Stimulated activated naive B cell treated with anti-CD40 and anti-IgM and Interleukin-4, amounts not matched to agents 10 μg/mL and 1 μg/mL and 100 μg/mL, for 72 hours (primary cell): ENCODE results near the gene NKAPL.

Experiments
- ATAC-seq, 2 donors: fragments of 150-1000 bp; cut with Tn5 transposase; replicated peaks; 2 replicates each; pipeline ENCODE4 v1.10.0; 2021; ENCODE audit warnings: moderate library complexity in 1 of 2
- DNase-seq: peaks from one replicate; pipeline ENCODE4 v3.0.0; 2021
- H3K27ac Mint-ChIP-seq: one replicate; pipeline ENCODE4 v1.8.0; 2022; ENCODE audit warnings: mild to moderate bottlenecking, mixed read lengths
- H3K27me3 Mint-ChIP-seq, 2 donors: one replicate each; pipeline ENCODE4 v1.8.0; 2022; ENCODE audit warnings: mixed read lengths in 2 of 2
- H3K36me3 Mint-ChIP-seq, 2 donors: one replicate each; pipeline ENCODE4 v1.8.0; 2022; ENCODE audit warnings: mixed read lengths in 2 of 2, mild to moderate bottlenecking in 1 of 2
- H3K4me1 Mint-ChIP-seq, 2 donors: one replicate each; pipeline ENCODE4 v1.8.0; 2022; ENCODE audit warnings: mixed read lengths in 2 of 2, mild to moderate bottlenecking in 1 of 2
- H3K4me3 Mint-ChIP-seq, 2 donors: one replicate each; pipeline ENCODE4 v1.8.0; 2022; ENCODE audit warnings: mild to moderate bottlenecking in 2 of 2, mixed read lengths in 2 of 2, moderate library complexity in 1 of 2
- H3K9me3 Mint-ChIP-seq, 2 donors: one replicate each; pipeline ENCODE4 v1.8.0; 2022; ENCODE audit warnings: mixed read lengths in 2 of 2, mild to moderate bottlenecking in 1 of 2

NKAPL gene

GRCh38 chr6:28258877-28259777, at the start of gene NKAPL:
Gene NKAPL (plus strand): TSS chr6:28259297. CDS start chr6:28259372, 75 bp downstream.
- peaks cover 3 to 12% of the 10 kb centered on the region in 2 donors for H3K9me3 Mint-ChIP-seq
- H3K27ac Mint-ChIP-seq: peak within 1 kb of the TSS; percentile 91
- peak within 1 kb of the TSS; percentile 72 to 83 for H3K4me3 Mint-ChIP-seq
- peak; percentile 62 for DNase-seq
- peaks cover 3 to 12% of the 10 kb centered on the region in 2 donors for H3K4me1 Mint-ChIP-seq
- peaks cover 6 to 13% of the 10 kb centered on the region in 2 donors for H3K36me3 Mint-ChIP-seq
- peaks cover 0 to 12% of the 10 kb centered on the region in 2 donors for H3K27me3 Mint-ChIP-seq
- ATAC-seq: peak; percentile 76 to 83

- peaks cover 65 to 90% of the 10 kb centered on the region in 2 donors for H3K27me3 Mint-ChIP-seq
- peaks cover 0 to 3% of the 10 kb centered on the region in 2 donors for H3K36me3 Mint-ChIP-seq
- H3K9me3 Mint-ChIP-seq: peaks cover 3 to 9% of the 10 kb centered on the region in 2 donors
- H3K4me3 Mint-ChIP-seq: no peak overlapping the region
- H3K4me1 Mint-ChIP-seq: peaks cover 24 to 35% of the 10 kb centered on the region in 2 donors
- H3K27ac Mint-ChIP-seq: no peak overlapping the region
- DNase-seq (no peak), ATAC-seq (no peak)
These were observed 49.2 kb upstream of the NKAPL start for GRCh38 chr6:28209753-28210535.

GRCh38 chr6:28211840-28212509, 47.1 kb upstream of the NKAPL start:
- H3K9me3 Mint-ChIP-seq: peaks cover 0 to 5% of the 10 kb centered on the region in 2 donors
- peak in 1 of 2 donors; percentile 4 for ATAC-seq
- no peak for DNase-seq
- peaks cover 0 to 3% of the 10 kb centered on the region in 2 donors for H3K36me3 Mint-ChIP-seq
- H3K4me1 Mint-ChIP-seq: peaks cover 25 to 35% of the 10 kb centered on the region in 2 donors
- H3K4me3 Mint-ChIP-seq: peak overlapping the region; percentile 79 to 82
- H3K27me3 Mint-ChIP-seq: peaks cover 66 to 84% of the 10 kb centered on the region in 2 donors
- peak overlapping the region; percentile 37 for H3K27ac Mint-ChIP-seq

GRCh38 chr6:28212510-28213212, 46.4 kb upstream of the NKAPL start:
- Mint-ChIP-seq H3K36me3 (no peaks in the 10 kb centered on the region), H3K27ac (peak overlapping the region; percentile 90), H3K27me3 (peaks cover 63 to 78% of the 10 kb centered on the region in 2 donors), H3K4me3 (peak overlapping the region; percentile 79 to 82), H3K4me1 (peaks cover 23 to 29% of the 10 kb centered on the region in 2 donors), H3K9me3 (peaks cover 0 to 5% of the 10 kb centered on the region in 2 donors)
- DNase-seq (peak; percentile 43), ATAC-seq (peak; percentile 66 to 79)

GRCh38 chr6:28213213-28213523, 45.9 kb upstream of the NKAPL start:
- H3K27me3 Mint-ChIP-seq: peaks cover 64 to 78% of the 10 kb centered on the region in 2 donors
- H3K27ac Mint-ChIP-seq: no peak overlapping the region
- peaks cover 0 to 5% of the 10 kb centered on the region in 2 donors for H3K9me3 Mint-ChIP-seq
- H3K4me3 Mint-ChIP-seq: peak overlapping the region; percentile 79 to 82
- DNase-seq: no peak
- H3K4me1 Mint-ChIP-seq: peaks cover 21 to 29% of the 10 kb centered on the region in 2 donors
- H3K36me3 Mint-ChIP-seq: peaks cover 0 to under 1% of the 10 kb centered on the region in 2 donors
- ATAC-seq: no peak

- DNase-seq: no peak
- Mint-ChIP-seq H3K4me3 (no peak overlapping the region), H3K27me3 (peaks cover 55 to 60% of the 10 kb centered on the region in 2 donors)
These were observed 43.7 kb upstream of the NKAPL start for GRCh38 chr6:28215425-28215824.

GRCh38 chr6:28217890-28218289, 41.2 kb upstream of the NKAPL start:
- DNase-seq: no peak
- Mint-ChIP-seq H3K4me3 (peak overlapping the region; percentile 88 to 90), H3K4me1 (peaks cover 17% of the 10 kb centered on the region in 2 donors), H3K36me3 (peaks cover 0 to 4% of the 10 kb centered on the region in 2 donors), H3K27me3 (peaks cover 47 to 49% of the 10 kb centered on the region in 2 donors), H3K9me3 (no peaks in the 10 kb centered on the region), H3K27ac (peak overlapping the region; percentile 31)
- no peak for ATAC-seq

More at GRCh38 chr6:28215425-28215824, 43.7 kb upstream of the NKAPL start:
- no peak for ATAC-seq
- Mint-ChIP-seq H3K4me1 (peaks cover 20 to 29% of the 10 kb centered on the region in 2 donors), H3K27ac (no peak overlapping the region), H3K36me3 (peaks cover 0 to 4% of the 10 kb centered on the region in 2 donors), H3K9me3 (peaks cover 0 to 1% of the 10 kb centered on the region in 2 donors)

DNA sequence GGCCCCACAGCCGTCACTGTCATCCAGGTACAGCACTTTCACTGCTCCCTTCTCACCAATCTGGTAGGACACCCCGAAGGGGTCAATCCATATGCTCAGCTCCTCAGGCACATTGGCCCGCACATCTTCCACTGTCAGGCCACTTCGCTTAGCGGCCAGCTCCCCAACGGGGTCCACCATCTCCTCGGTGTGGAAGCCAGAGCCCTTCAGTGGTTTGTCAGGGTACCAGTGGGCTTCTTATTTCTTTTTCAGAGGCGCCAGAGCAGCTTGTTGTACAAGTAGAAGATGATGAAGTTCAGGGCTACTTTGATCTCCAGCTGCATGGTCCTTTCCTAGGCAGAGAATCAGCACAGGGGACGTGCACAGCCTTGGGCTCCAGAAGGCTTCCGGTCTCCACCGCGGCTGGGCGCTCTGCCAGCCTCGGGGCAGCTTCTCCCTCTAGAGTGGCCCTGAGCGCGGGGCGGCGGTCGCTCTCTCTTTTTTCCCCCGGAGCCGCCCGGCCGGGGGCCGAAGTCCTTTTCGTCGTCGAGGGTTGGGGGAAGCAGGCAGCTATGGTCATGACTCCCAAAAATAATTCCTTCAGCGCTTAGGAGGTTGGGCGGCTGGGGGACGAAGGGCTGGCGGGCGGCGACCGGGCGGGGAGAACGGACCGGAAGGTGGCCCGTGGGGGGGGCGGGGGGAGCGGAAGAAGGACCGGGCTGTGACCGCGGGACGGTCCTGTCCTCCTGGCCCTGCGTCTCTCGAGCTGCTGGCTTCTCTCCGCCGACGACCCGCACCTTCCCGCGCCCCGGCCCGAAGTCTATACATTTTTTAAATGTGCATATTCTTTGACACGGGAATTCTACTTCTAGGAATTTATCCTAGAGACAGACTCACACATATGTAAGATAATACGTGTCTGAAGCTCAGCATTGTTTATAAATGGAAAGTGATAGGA, 40.5 kb upstream of the NKAPL start:
- peaks cover 43 to 49% of the 10 kb centered on the region in 2 donors for H3K27me3 Mint-ChIP-seq
- DNase-seq: peak; percentile 29

DNA sequence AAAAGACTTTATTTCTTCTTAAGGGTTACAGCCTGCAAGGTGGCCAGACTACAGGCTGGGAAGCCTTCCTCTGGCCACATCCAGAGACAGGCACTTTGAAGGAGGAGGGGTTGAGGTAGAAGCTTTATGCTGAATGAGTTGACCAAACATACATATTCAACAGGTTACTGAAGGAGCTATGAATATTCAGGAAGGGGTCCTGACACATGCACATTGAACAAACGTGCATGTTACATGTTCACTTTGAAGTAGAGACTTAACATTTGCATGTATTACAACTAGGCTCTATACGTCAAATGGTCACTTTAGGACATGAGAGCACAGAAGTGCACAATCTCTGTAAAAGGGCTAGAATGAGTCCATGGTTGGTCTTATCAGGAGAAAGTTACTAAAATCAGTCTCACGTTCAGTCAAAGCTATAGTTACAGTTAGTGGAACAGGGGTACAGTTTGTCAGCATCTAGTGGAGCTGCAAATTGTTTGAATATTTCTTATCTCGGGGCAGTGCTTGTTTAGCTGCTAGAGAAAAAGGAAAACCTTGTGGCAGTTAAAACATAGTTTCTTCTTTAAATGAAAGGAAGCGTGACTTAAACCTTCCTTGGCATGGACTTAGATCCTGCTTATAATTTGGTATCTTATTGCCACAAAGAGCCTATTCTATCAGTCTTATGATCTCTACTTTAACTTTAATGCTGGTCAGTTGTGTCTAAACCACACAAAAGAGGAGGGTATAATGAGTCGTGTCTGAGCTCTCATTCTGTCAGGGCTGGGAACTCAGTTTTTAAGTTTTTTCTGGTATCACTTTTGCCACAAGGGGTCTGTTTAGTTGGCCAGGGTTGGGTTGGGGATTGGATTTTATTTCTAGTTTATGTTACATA, 38.6 kb upstream of the NKAPL start:
- Mint-ChIP-seq H3K36me3 (peaks cover 2 to 4% of the 10 kb centered on the region in 2 donors), H3K9me3 (no peaks in the 10 kb centered on the region), H3K4me3 (no peak overlapping the region), H3K27ac (no peak overlapping the region), H3K4me1 (peaks cover 17 to 25% of the 10 kb centered on the region in 2 donors), H3K27me3 (peaks cover 33 to 34% of the 10 kb centered on the region in 2 donors)
- no peak for DNase-seq
- ATAC-seq: no peak

More for the DNA sequence above, 40.5 kb upstream of the NKAPL start:
- H3K4me1 Mint-ChIP-seq: peaks cover 16% of the 10 kb centered on the region in 2 donors
- H3K9me3 Mint-ChIP-seq: no peaks in the 10 kb centered on the region
- peak overlapping the region; percentile 77 for H3K27ac Mint-ChIP-seq
- H3K36me3 Mint-ChIP-seq: peaks cover 2 to 4% of the 10 kb centered on the region in 2 donors
- peak; percentile 85 to 86 for ATAC-seq
- H3K4me3 Mint-ChIP-seq: peak overlapping the region; percentile 88 to 90

GRCh38 chr6:28224131-28225055, 34.7 kb upstream of the NKAPL start:
- ATAC-seq (no peak), DNase-seq (no peak)
- H3K9me3 Mint-ChIP-seq: no peaks in the 10 kb centered on the region
- peaks cover 18 to 28% of the 10 kb centered on the region in 2 donors for H3K4me1 Mint-ChIP-seq
- peak overlapping the region; percentile 28 for H3K27ac Mint-ChIP-seq
- H3K36me3 Mint-ChIP-seq: peaks cover 14 to 22% of the 10 kb centered on the region in 2 donors
- peaks cover 10 to 18% of the 10 kb centered on the region in 2 donors for H3K27me3 Mint-ChIP-seq
- peak overlapping the region; percentile 90 to 93 for H3K4me3 Mint-ChIP-seq
